ENCODE data around the gene TBC1D10A. TPM values are rescaled to one million over a fixed set of nuclear protein-coding genes. Genes with fewer than 3 reads are reported as not detected.

TBC1D10A gene
- total RNA-seq, 1 experiment from 2014 or later: 18.6 TPM

DNA sequence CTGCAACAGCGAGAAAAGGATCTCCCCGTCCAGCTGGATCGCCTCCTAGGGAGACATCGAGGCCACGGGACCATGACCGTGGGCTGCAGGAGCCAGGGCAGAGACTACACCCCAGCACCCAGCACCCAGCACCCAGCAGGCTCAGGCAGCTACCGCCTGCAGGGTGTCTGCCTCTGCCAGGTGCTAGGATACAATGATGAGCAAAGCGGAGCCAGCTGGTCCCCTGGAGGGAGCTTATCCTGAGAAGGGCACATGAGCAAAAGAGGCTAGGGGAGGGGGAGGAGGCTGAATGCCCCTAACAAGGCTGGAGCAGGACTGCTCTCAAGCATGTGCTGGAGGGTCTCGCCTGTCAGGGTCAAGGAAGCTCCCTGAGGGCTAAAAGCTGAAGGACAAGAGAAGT, 32.7 kb downstream of the TBC1D10A start:
- POLR2A ChIA-PET: no interaction called here
- no peak for ATAC-seq
- no peaks in the 10 kb centered on the region for H4K20me1 ChIP-seq (ENCODE audit: insufficient read depth)

More for the DNA sequence above, 32.7 kb downstream of the TBC1D10A start:
- TF ChIP-seq ZNF274 (IDR thresholded peaks at IDR 0.05; ENCODE audit: low read depth, low read length) (no peak), POLR2A (IDR thresholded peaks at IDR 0.05; ENCODE audit: borderline replicate concordance, extremely low read depth, insufficient read depth, insufficient read length) (no peak), RAD21 (IDR thresholded peaks at IDR 0.05; ENCODE audit: low read depth) (no peak), FOSL1 (IDR thresholded peaks at IDR 0.05; ENCODE audit: low read depth) (no peak), ELF1 (IDR thresholded peaks at IDR 0.05; ENCODE audit: borderline replicate concordance, low read depth) (no peak), EGR1 (IDR thresholded peaks at IDR 0.05; ENCODE audit: low read depth) (no peak), CEBPB (IDR thresholded peaks at IDR 0.05; ENCODE audit: low read depth) (no peak), SIN3A (IDR thresholded peaks at IDR 0.05; ENCODE audit: low read depth) (no peak), TCF7L2 (IDR thresholded peaks at IDR 0.05; ENCODE audit: borderline replicate concordance, extremely low read depth, insufficient read depth, insufficient read length) (no peak), SP1 (IDR thresholded peaks at IDR 0.05; ENCODE audit: low read depth) (no peak), YY1 (IDR thresholded peaks at IDR 0.05; ENCODE audit: extremely low read depth, insufficient replicate concordance, low read depth, low read length) (no peak), EZH2phosphoT487 (IDR thresholded peaks at IDR 0.05; ENCODE audit: borderline replicate concordance) (no peak)
- TF ChIP-seq, protein P1, sequence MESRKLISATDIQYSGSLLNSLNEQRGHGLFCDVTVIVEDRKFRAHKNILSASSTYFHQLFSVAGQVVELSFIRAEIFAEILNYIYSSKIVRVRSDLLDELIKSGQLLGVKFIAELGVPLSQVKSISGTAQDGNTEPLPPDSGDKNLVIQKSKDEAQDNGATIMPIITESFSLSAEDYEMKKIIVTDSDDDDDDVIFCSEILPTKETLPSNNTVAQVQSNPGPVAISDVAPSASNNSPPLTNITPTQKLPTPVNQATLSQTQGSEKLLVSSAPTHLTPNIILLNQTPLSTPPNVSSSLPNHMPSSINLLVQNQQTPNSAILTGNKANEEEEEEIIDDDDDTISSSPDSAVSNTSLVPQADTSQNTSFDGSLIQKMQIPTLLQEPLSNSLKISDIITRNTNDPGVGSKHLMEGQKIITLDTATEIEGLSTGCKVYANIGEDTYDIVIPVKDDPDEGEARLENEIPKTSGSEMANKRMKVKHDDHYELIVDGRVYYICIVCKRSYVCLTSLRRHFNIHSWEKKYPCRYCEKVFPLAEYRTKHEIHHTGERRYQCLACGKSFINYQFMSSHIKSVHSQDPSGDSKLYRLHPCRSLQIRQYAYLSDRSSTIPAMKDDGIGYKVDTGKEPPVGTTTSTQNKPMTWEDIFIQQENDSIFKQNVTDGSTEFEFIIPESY (IDR thresholded peaks at IDR 0.05; ENCODE audit: extremely low read depth, insufficient replicate concordance, low read length): no peak
- TF ChIP-seq, protein P2, sequence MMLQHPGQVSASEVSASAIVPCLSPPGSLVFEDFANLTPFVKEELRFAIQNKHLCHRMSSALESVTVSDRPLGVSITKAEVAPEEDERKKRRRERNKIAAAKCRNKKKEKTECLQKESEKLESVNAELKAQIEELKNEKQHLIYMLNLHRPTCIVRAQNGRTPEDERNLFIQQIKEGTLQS (IDR thresholded peaks at IDR 0.05): no peak
- TF ChIP-seq, protein P3, sequence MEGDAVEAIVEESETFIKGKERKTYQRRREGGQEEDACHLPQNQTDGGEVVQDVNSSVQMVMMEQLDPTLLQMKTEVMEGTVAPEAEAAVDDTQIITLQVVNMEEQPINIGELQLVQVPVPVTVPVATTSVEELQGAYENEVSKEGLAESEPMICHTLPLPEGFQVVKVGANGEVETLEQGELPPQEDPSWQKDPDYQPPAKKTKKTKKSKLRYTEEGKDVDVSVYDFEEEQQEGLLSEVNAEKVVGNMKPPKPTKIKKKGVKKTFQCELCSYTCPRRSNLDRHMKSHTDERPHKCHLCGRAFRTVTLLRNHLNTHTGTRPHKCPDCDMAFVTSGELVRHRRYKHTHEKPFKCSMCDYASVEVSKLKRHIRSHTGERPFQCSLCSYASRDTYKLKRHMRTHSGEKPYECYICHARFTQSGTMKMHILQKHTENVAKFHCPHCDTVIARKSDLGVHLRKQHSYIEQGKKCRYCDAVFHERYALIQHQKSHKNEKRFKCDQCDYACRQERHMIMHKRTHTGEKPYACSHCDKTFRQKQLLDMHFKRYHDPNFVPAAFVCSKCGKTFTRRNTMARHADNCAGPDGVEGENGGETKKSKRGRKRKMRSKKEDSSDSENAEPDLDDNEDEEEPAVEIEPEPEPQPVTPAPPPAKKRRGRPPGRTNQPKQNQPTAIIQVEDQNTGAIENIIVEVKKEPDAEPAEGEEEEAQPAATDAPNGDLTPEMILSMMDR (IDR thresholded peaks at IDR 0.05 in 2 of 3, conservative IDR thresholded peaks at IDR 0.05 in 1 of 3; ENCODE audit: borderline replicate concordance in 1 of 3, insufficient read depth in 1 of 3, low read depth in 2 of 3, low read length in 2 of 3): no peak
- TF ChIP-seq, protein P4, sequence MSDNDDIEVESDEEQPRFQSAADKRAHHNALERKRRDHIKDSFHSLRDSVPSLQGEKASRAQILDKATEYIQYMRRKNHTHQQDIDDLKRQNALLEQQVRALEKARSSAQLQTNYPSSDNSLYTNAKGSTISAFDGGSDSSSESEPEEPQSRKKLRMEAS (IDR thresholded peaks at IDR 0.05): no peak
- Histone ChIP-seq H3K36me3 (ENCODE audit: control insufficient read depth in 1 of 2, insufficient read depth in 2 of 2, low read length in 2 of 2) (peaks cover 2 to 4% of the 10 kb centered on the region in 2 experiments; a peak in 2 of 4 replicates), H3K79me2 (ENCODE audit: insufficient read depth, low read length) (no peaks in the 10 kb centered on the region), H3K4me3 (replicated peaks in 1 of 2; ENCODE audit: low read depth in 1 of 2, low read length in 2 of 2) (no peak overlapping the region), H3K27me3 (ENCODE audit: insufficient read depth, low read length) (no peaks in the 10 kb centered on the region), H3K4me1 (ENCODE audit: control insufficient read depth in 1 of 2, insufficient read depth in 2 of 2, low read length in 2 of 2) (peaks cover 31 to 32% of the 10 kb centered on the region in 2 experiments), H3K4me2 (ENCODE audit: low read length) (no peak overlapping the region), H3K9me3 (ENCODE audit: control insufficient read depth in 1 of 2, insufficient read depth in 1 of 2, low read depth in 1 of 2, low read length in 2 of 2) (no peaks in the 10 kb centered on the region), H3K9me2 (ENCODE audit: insufficient read depth) (no peaks in the 10 kb centered on the region), H2AFZ (ENCODE audit: low read depth, low read length, poor library complexity, severe bottlenecking) (no peak overlapping the region), H3K27ac (ENCODE audit: low read depth, low read length) (no peak overlapping the region), H3K9ac (ENCODE audit: low read length) (no peak overlapping the region)
- intact Hi-C loops (cut with micrococcal nuclease): no loop called here
- RAD21 ChIA-PET (ENCODE audit: low non-redundant PET in 1 of 2, low total read pairs in 2 of 2, uncharacterized antibody in 2 of 2, unreplicated experiment in 2 of 2): no interaction called here
- DNase-seq (ENCODE audit: low read depth, low spot score): no peak
- CTCF ChIA-PET: no interaction called here
- no TSS peak for BruUV-seq (replicated peaks)

Data from HCT116 (cell line).